Gastrocnemius medialis (tissue), 4 donors: Measurements from ENCODE around the gene FARP1. TPM values are rescaled to one million over a fixed set of nuclear protein-coding genes. Genes with fewer than 3 reads are reported as not detected.

ENCODE experiments used
- ATAC-seq, 2 donors: fragments of 150-250 bp; one replicate each; pipeline ENCODE4 v1.9.1; 2016
- DNase-seq, 2 donors: peaks; one replicate each; pipeline ENCODE4 v3.0.0-alpha.2; 2019
- H3K27ac ChIP-seq, 4 donors: fragments of 200-600 bp; sonication (generic); 1 replicate in 1 of 4; 2 replicates in 3 of 4; pipeline ENCODE4 v1.5.1; 2016 to 2018; ENCODE audit warnings: mild to moderate bottlenecking in 2 of 4, moderate library complexity in 1 of 4
- H3K27me3 ChIP-seq, 3 donors: fragments of 200-600 bp; sonication (generic) in 2 of 3; 1 replicate in 1 of 3; 2 replicates in 2 of 3; pipeline versions ENCODE4 v1.5.1 to v1.6.0; 2016 to 2019; ENCODE audit warnings: mild to moderate bottlenecking in 1 of 3, moderate library complexity in 1 of 3
- H3K36me3 ChIP-seq, 2 donors: fragments of 200-600 bp; sonication (generic) in 1 of 2; one replicate each; pipeline ENCODE4 v1.5.1; 2017 to 2018
- H3K4me1 ChIP-seq, 2 donors: fragments of 200-600 bp; sonication (generic) in 1 of 2; one replicate each; pipeline ENCODE4 v1.5.1; 2016 to 2017; ENCODE audit warnings: mild to moderate bottlenecking in 2 of 2
- H3K4me3 ChIP-seq, 4 donors: fragments of 200-600 bp; sonication (generic) in 3 of 4; 1 replicate in 1 of 4; 2 replicates in 3 of 4; pipeline ENCODE4 v1.5.1; 2016 to 2019; ENCODE audit warnings: mild to moderate bottlenecking in 2 of 4
- H3K9me3 ChIP-seq, 3 donors: fragments of 200-600 bp; sonication (generic) in 2 of 3; 1 replicate in 1 of 3; 2 replicates in 2 of 3; pipeline ENCODE4 v1.5.1; 2016 to 2019
- CTCF ChIP-seq, 5 experiments: fragments of 450-650 bp in 3 of 5; fragments of 200-600 bp in 2 of 5; sonication (generic) in 2 of 5; IDR thresholded peaks in 4 of 5; conservative IDR thresholded peaks in 1 of 5; 1 replicate in 4 of 5; 2 replicates in 1 of 5; pipeline ENCODE4 v1.5.1; 2016 to 2019; ENCODE audit warnings: antibody characterized with exemption in 5 of 5, mild to moderate bottlenecking in 3 of 5, moderate library complexity in 3 of 5
- POLR2A ChIP-seq, 2 donors: fragments of 450-650 bp; IDR thresholded peaks; one replicate each; pipeline ENCODE4 v1.6.1; 2017; ENCODE audit warnings: antibody characterized with exemption in 2 of 2, mild to moderate bottlenecking in 2 of 2, moderate library complexity in 2 of 2
- in situ Hi-C, 4 donors: fragments of 200-750 bp; cut with MboI; loops; one replicate each; pipeline versions ENCODE4 v1.15.0 to v1.8.0; 2017; ENCODE audit warnings: low sequenced_read_pairs in 4 of 4
- intact Hi-C: fragments of 100-400 bp; cut with DNase I; formaldehyde crosslinking; loops from one replicate; pipeline ENCODE4 v1.15.1; 2023; ENCODE audit warnings: low total_unique reads
- total RNA-seq, 4 donors: library from RNA; depleted of rRNA; stranded (reverse); fragments of >200 nt; gene quantifications; one replicate each; pipeline versions ENCODE4 v1.1.0 to v1.2.3, GENCODE V29; 2016

FARP1 gene
- total RNA-seq, 4 donors from 2014 or later: 3.5 to 9.8 (median 4.9) TPM

DNA sequence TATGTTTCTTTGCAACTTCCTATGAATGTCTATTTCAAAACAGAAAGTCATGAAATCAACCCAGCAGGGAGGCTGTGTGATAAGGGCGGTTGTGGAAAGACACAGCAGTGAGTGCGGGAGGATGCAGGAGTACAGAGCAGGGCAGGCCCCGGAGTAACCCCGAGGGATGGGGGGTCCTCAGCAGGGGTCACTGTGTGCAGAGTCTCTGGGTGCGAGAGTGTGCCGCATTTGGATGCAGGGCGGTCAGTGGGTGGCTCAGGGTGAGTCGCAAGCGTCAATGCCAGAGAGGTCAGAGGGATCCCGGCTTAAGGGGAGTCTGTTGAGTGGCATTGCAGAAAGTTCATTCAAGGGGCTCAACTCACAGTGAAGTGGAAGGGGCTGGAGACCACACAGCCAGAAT lies 286.2 kb downstream of the FARP1 start:
- TF ChIP-seq POLR2A (IDR thresholded peaks at IDR 0.05): no peak
- DNase-seq (no peak), ATAC-seq (no peak)
- H3K9me3 ChIP-seq: no peaks in the 10 kb centered on the region
- no peak overlapping the region for H3K4me3 ChIP-seq
- in situ Hi-C loops: no loop called here
- peaks cover 6 to 15% of the 10 kb centered on the region in 2 donors for H3K4me1 ChIP-seq
- no peak overlapping the region for H3K27ac ChIP-seq
- no peaks in the 10 kb centered on the region for H3K36me3 ChIP-seq
- intact Hi-C loops: no loop called here
- no peaks in the 10 kb centered on the region for H3K27me3 ChIP-seq

GRCh38 chr13:98429531-98429930 lies 286.6 kb downstream of the FARP1 start:
- no peak for ATAC-seq
- no peaks in the 10 kb centered on the region for H3K9me3 ChIP-seq
- intact Hi-C loops (no loop called here), in situ Hi-C loops (no loop called here)
- no peak overlapping the region for H3K27ac ChIP-seq
- H3K36me3 ChIP-seq: no peaks in the 10 kb centered on the region
- peaks cover 6 to 15% of the 10 kb centered on the region in 2 donors for H3K4me1 ChIP-seq
- no peak overlapping the region for H3K4me3 ChIP-seq
- no peak for DNase-seq
- no peaks in the 10 kb centered on the region for H3K27me3 ChIP-seq
- TF ChIP-seq CTCF (IDR thresholded peaks at IDR 0.05 in 4 of 5, conservative IDR thresholded peaks at IDR 0.05 in 1 of 5) (no peak), POLR2A (IDR thresholded peaks at IDR 0.05) (no peak)

DNA sequence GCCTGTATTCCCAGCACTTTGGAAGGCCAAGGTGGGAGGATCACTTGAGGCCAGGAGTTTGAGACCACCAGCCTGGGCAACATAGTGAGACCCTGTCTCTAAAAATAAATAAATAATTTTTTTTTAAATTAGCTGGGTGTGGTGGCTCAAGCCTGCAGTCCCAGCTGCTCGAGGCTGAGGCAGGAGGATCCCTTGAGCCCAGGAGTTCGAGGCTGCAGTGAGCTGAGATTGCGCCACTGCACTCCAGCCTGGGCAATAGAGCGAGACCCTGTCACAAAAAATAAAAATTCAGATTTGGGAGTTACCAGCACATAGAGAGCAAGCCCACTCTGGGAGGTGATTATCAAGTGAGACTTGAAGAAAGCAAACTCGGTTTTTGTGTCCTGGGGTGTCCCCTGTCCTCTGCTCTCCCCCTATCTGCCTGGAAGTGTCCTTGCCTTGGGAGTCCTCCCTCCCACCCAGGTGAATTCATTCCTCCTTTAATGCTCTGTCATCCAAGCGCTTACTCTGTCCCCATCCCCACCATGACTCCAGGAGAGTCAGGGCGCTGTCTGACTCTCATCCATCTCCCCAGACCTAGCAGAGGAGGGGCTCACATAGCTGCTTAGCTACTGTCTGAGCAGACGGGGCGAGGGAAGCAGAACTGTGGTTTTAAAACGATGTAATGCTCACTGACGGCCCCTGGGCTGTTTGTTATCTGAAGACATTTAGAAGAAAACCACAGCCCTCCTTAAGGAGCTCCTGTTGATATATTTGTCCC lies 287.3 kb downstream of the FARP1 start:
- DNase-seq: no peak
- Histone ChIP-seq H3K27me3 (no peaks in the 10 kb centered on the region), H3K36me3 (no peaks in the 10 kb centered on the region), H3K4me1 (peaks cover 6 to 15% of the 10 kb centered on the region in 2 donors), H3K4me3 (no peak overlapping the region), H3K9me3 (no peaks in the 10 kb centered on the region), H3K27ac (no peak overlapping the region)
- intact Hi-C loops: no loop called here
- in situ Hi-C loops: no loop called here
- TF ChIP-seq POLR2A (IDR thresholded peaks at IDR 0.05) (no peak), CTCF (IDR thresholded peaks at IDR 0.05 in 4 of 5, conservative IDR thresholded peaks at IDR 0.05 in 1 of 5) (no peak)
- ATAC-seq: no peak

DNA sequence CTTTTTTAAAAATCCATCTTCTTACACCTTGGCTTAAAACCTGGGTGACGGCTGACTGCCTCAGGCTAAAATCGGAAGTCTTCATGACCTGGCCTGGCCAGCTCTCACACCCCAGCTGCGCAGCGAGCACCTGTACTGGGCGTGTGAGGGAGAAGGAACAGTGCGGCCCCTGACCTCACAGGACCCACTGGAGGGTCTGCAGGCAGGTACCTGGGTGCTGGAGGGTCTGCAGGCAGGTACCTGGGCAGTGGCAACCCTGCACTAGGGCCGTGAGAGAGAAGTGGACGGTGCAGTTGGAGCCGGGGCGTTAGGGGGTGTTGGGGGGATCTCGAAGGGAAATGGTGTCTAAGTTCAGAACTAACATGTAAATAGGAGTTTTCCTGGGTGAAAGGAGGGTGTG lies 289.7 kb downstream of the FARP1 start:
- intact Hi-C loops: no loop called here
- H3K27ac ChIP-seq: no peak overlapping the region
- no peak overlapping the region for H3K4me3 ChIP-seq
- no peaks in the 10 kb centered on the region for H3K9me3 ChIP-seq
- DNase-seq (no peak), ATAC-seq (no peak)
- no peaks in the 10 kb centered on the region for H3K27me3 ChIP-seq
- no peak for TF ChIP-seq POLR2A (IDR thresholded peaks at IDR 0.05)
- in situ Hi-C loops: no loop called here
- H3K36me3 ChIP-seq: no peaks in the 10 kb centered on the region
- H3K4me1 ChIP-seq: peaks cover 7 to 12% of the 10 kb centered on the region in 2 donors

GRCh38 chr13:98433654-98434053 lies 290.8 kb downstream of the FARP1 start:
- DNase-seq (no peak), ATAC-seq (no peak)
- in situ Hi-C loops: no loop called here
- H3K27ac ChIP-seq: no peak overlapping the region
- peaks cover 0 to 6% of the 10 kb centered on the region in 2 donors for H3K4me1 ChIP-seq
- H3K4me3 ChIP-seq: no peak overlapping the region
- intact Hi-C loops: no loop called here
- TF ChIP-seq POLR2A (IDR thresholded peaks at IDR 0.05) (no peak), CTCF (IDR thresholded peaks at IDR 0.05 in 4 of 5, conservative IDR thresholded peaks at IDR 0.05 in 1 of 5) (no peak)
- no peaks in the 10 kb centered on the region for H3K27me3 ChIP-seq
- H3K36me3 ChIP-seq: no peaks in the 10 kb centered on the region
- no peaks in the 10 kb centered on the region for H3K9me3 ChIP-seq
